GM12891 (cell line): ENCODE measurements around the gene RRAGD.

Experiments used
- PAX5 ChIP-seq: IDR thresholded peaks from 2 replicates; pipeline ENCODE4 v1.6.1; 2011; ENCODE audit warnings: low read length, moderate library complexity, mild to moderate bottlenecking; ENCODE audit not compliant: insufficient read depth, severe bottlenecking
- POLR2A ChIP-seq: IDR thresholded peaks from 2 replicates; pipeline ENCODE4 v1.6.1; 2011; ENCODE audit warnings: low read depth, low read length, control low read depth
- POLR2AphosphoS5 ChIP-seq: IDR thresholded peaks from 2 replicates; pipeline ENCODE4 v1.6.1; 2011; ENCODE audit warnings: low read depth, low read length, control low read depth
- POU2F2 ChIP-seq: IDR thresholded peaks from 2 replicates; pipeline ENCODE4 v1.6.1; 2011; ENCODE audit warnings: low read depth, mild to moderate bottlenecking, control low read depth, low read length, moderate library complexity
- TAF1 ChIP-seq: IDR thresholded peaks from 2 replicates; pipeline ENCODE4 v1.6.1; 2011; ENCODE audit warnings: low read depth, low read length, control low read depth

DNA sequence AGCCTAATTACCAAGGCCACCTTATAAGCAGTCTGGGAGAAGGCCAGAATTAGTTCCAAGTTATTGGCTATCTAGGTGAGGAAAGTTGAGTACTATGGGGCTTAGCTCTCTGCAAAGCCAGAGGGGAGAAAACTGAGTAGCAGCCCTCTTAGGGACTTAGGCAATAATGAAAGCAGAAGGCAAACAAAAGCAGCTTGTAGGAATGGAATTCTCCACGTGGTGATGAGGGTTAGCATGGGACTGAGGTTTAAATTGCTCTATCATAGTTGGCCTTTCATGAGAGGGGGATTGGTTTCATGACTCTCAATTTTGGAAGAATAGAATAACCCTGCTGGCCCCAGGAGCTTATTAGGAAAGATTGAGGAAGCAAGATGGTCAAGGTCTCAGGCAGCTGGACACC is 52.5 kb downstream of the RRAGD start:
- TF ChIP-seq POLR2A (no peak), POLR2AphosphoS5 (no peak), TAF1 (no peak), PAX5 (no peak), POU2F2 (no peak)
